HCT116 (cell line): ENCODE results near the gene RPL7A. TPM values are rescaled to one million over a fixed set of nuclear protein-coding genes. Genes with fewer than 3 reads are reported as not detected.
"Not testable (repeated sequence)": the region's sequence is repeated elsewhere in the genome, so short reads cannot be mapped to it uniquely, and the experiment has no call there.

Experiments used
- ATAC-seq: fragments of 200-7000 bp; cut with Tn5 transposase; 2 replicates; pipeline ENCODE4 v1.9.1; 2020; ENCODE audit warnings: mild to moderate bottlenecking, moderate library complexity
- BruUV-seq: library from RNA; stranded (reverse); fragments of 400-500 nt; replicated peaks from 2 replicates; lab custom pipeline; 2021; lab: Mats Ljungman, UMichigan
- CTCF ChIA-PET: fragments of 300-600 bp; sonication (Branson Sonifier 250); formaldehyde crosslinking; loops from one replicate; lab custom pipeline; 2021; ENCODE audit warnings: antibody characterized with exemption; lab: Charles Lee
- POLR2A ChIA-PET: fragments of 300-600, 350-600 bp; sonication (Branson Sonifier 250); formaldehyde crosslinking; loops from one replicate; lab custom pipeline; 2021; ENCODE audit warnings: antibody characterized with exemption; lab: Charles Lee
- RAD21 ChIA-PET, 2 experiments: fragments of 300-600 bp; sonication (Branson Sonifier 250); formaldehyde crosslinking; loops; one replicate each; lab custom pipeline; 2023; ENCODE audit warnings: low total read pairs in 2 of 2; ENCODE audit not compliant: uncharacterized antibody in 2 of 2, unreplicated experiment in 2 of 2, low non-redundant PET in 1 of 2; lab: Charles Lee
- DNase-seq: peaks from one replicate; pipeline ENCODE4 v3.0.0-alpha.2; 2010; ENCODE audit warnings: low read depth, low spot score
- H2AFZ ChIP-seq: fragments of 200-600 bp; shearing (Covaris generic), sonication (generic); 2 replicates; pipeline ENCODE4 v1.6.1; 2017; ENCODE audit warnings: low read depth, mixed run types, mixed read lengths, antibody characterized with exemption, low read length; ENCODE audit not compliant: poor library complexity, severe bottlenecking
- H3K27ac ChIP-seq: 2 replicates; pipeline ENCODE4 v1.5.1; 2012; ENCODE audit warnings: low read depth, low read length
- H3K27me3 ChIP-seq: fragments of 200-600 bp; sonication (generic); 2 replicates; pipeline ENCODE4 v1.6.1; 2016; ENCODE audit warnings: mixed run types, low read length, mixed read lengths; ENCODE audit not compliant: insufficient read depth
- H3K36me3 ChIP-seq, 2 experiments: fragments of 200-500 bp in 1 of 2; fragments of 200-600 bp in 1 of 2; sonication (Bioruptor generic) in 1 of 2; sonication (generic) in 1 of 2; 2 replicates each; pipeline versions ENCODE4 v1.5.1 to v1.6.1; 2014 to 2016; ENCODE audit warnings: low read length in 2 of 2, inconsistent platforms in 1 of 2, mixed read lengths in 1 of 2, mixed run types in 1 of 2; ENCODE audit not compliant: insufficient read depth in 2 of 2, control insufficient read depth in 1 of 2
- H3K4me1 ChIP-seq, 2 experiments: fragments of 200-600 bp in 1 of 2; sonication (generic) in 1 of 2; 2 replicates each; pipeline versions ENCODE4 v1.5.1 to v1.6.1; 2012 to 2017; ENCODE audit warnings: low read length in 2 of 2, inconsistent platforms in 1 of 2, mild to moderate bottlenecking in 1 of 2, mixed read lengths in 1 of 2, mixed run types in 1 of 2, moderate library complexity in 1 of 2; ENCODE audit not compliant: insufficient read depth in 2 of 2, control insufficient read depth in 1 of 2
- H3K4me2 ChIP-seq: fragments of 200-600 bp; sonication (generic); 2 replicates; pipeline ENCODE4 v1.6.1; 2017; ENCODE audit warnings: mixed run types, low read length, mixed read lengths
- H3K4me3 ChIP-seq, 2 experiments: fragments of 200-600 bp in 1 of 2; sonication (generic) in 1 of 2; replicated peaks in 1 of 2; 2 replicates each; pipeline ENCODE4 v1.5.1; 2011 to 2016; ENCODE audit warnings: low read length in 2 of 2, control low read depth in 1 of 2, low read depth in 1 of 2, mild to moderate bottlenecking in 1 of 2, mixed read lengths in 1 of 2, mixed run types in 1 of 2
- H3K79me2 ChIP-seq: fragments of 200-600 bp; sonication (generic); 2 replicates; pipeline ENCODE4 v1.6.1; 2017; ENCODE audit warnings: mild to moderate bottlenecking, mixed run types, low read length, moderate library complexity, mixed read lengths; ENCODE audit not compliant: insufficient read depth
- H3K9ac ChIP-seq: fragments of 200-600 bp; sonication (generic); 2 replicates; pipeline ENCODE4 v1.6.1; 2016; ENCODE audit warnings: low read length, mixed read lengths
- H3K9me2 ChIP-seq: fragments of 200-600 bp; sonication (generic), shearing (Covaris generic); 2 replicates; pipeline ENCODE4 v1.6.1; 2017; ENCODE audit warnings: mixed run types, mild to moderate bottlenecking, moderate library complexity; ENCODE audit not compliant: insufficient read depth
- H3K9me3 ChIP-seq, 2 experiments: fragments of 200-500 bp in 1 of 2; fragments of 200-600 bp in 1 of 2; sonication (Bioruptor generic) in 1 of 2; sonication (generic) in 1 of 2; 2 replicates each; pipeline ENCODE4 v1.6.1; 2014 to 2017; ENCODE audit warnings: low read length in 2 of 2, mixed read lengths in 2 of 2, inconsistent platforms in 1 of 2, low read depth in 1 of 2, mild to moderate bottlenecking in 1 of 2, mixed run types in 1 of 2, moderate library complexity in 1 of 2; ENCODE audit not compliant: control insufficient read depth in 1 of 2, insufficient read depth in 1 of 2
- H4K20me1 ChIP-seq: fragments of 200-600 bp; sonication (generic), shearing (Covaris generic); 2 replicates; pipeline ENCODE4 v1.6.1; 2017; ENCODE audit warnings: mixed run types, mild to moderate bottlenecking, moderate library complexity; ENCODE audit not compliant: insufficient read depth
- CBX3 ChIP-seq: IDR thresholded peaks from 2 replicates; pipeline ENCODE4 v1.6.1; 2012; ENCODE audit warnings: low read depth
- EGR1 ChIP-seq: IDR thresholded peaks from 2 replicates; pipeline ENCODE4 v1.6.1; 2012; ENCODE audit warnings: low read depth
- EZH2 ChIP-seq: fragments of 200-600 bp; sonication (generic); IDR thresholded peaks from 2 replicates; pipeline ENCODE4 v1.6.1; 2017; ENCODE audit warnings: antibody characterized with exemption, mixed run types
- EZH2phosphoT487 ChIP-seq: fragments of 200-600 bp; IDR thresholded peaks from 2 replicates; pipeline ENCODE4 v1.6.1; 2018; ENCODE audit warnings: antibody characterized with exemption, borderline replicate concordance
- JUND ChIP-seq: IDR thresholded peaks from 2 replicates; pipeline ENCODE4 v1.6.1; 2012
- POLR2A ChIP-seq: IDR thresholded peaks from 2 replicates; pipeline ENCODE4 v1.7.0; 2011; ENCODE audit warnings: borderline replicate concordance; ENCODE audit not compliant: insufficient read depth, insufficient read length; ENCODE audit errors: extremely low read depth
- POLR2AphosphoS5 ChIP-seq: IDR thresholded peaks from 2 replicates; pipeline ENCODE4 v1.6.1; 2011; ENCODE audit warnings: mild to moderate bottlenecking, low read depth, low read length, moderate library complexity
- RAD21 ChIP-seq: IDR thresholded peaks from 2 replicates; pipeline ENCODE4 v1.6.1; 2012; ENCODE audit warnings: low read depth, mild to moderate bottlenecking
- SIN3A ChIP-seq: IDR thresholded peaks from 2 replicates; pipeline ENCODE4 v1.6.1; 2012; ENCODE audit warnings: low read depth
- SP1 ChIP-seq: IDR thresholded peaks from 2 replicates; pipeline ENCODE4 v1.6.1; 2012; ENCODE audit warnings: low read depth
- SRF ChIP-seq: IDR thresholded peaks from 2 replicates; pipeline ENCODE4 v1.6.1; 2012; ENCODE audit warnings: low read depth
- TCF7L2 ChIP-seq: IDR thresholded peaks from 2 replicates; pipeline ENCODE4 v1.7.0; 2011; ENCODE audit warnings: borderline replicate concordance, inconsistent platforms; ENCODE audit not compliant: insufficient read depth, insufficient read length; ENCODE audit errors: extremely low read depth
- ZNF274 ChIP-seq: fragments of 200-500 bp; sonication (Bioruptor generic); IDR thresholded peaks from 2 replicates; pipeline ENCODE4 v1.6.1; 2014; ENCODE audit warnings: mild to moderate bottlenecking, low read depth, low read length, inconsistent platforms
- intact Hi-C: fragments of 100-400 bp; cut with micrococcal nuclease; formaldehyde crosslinking; loops from 2 replicates; pipeline ENCODE4 v1.10.0; 2022
- total RNA-seq: library from RNA; stranded (reverse); gene quantifications from one replicate; pipeline ENCODE4 v1.2.1, GENCODE V29; 2021; ENCODE audit not compliant: unreplicated experiment
- TF ChIP-seq, protein P1 (sequence below): IDR thresholded peaks from 2 replicates; pipeline ENCODE4 v1.6.1; 2012
- TF ChIP-seq, protein P2 (sequence below): IDR thresholded peaks from 2 replicates; pipeline ENCODE4 v1.6.1; 2011; ENCODE audit warnings: mild to moderate bottlenecking, low read length, moderate library complexity; ENCODE audit not compliant: insufficient replicate concordance; ENCODE audit errors: extremely low read depth
- TF ChIP-seq, protein P3 (sequence below): IDR thresholded peaks from 2 replicates; pipeline ENCODE4 v1.6.1; 2012

The RPL7A gene
- total RNA-seq, 1 experiment from 2014 or later, result 2,837 TPM

DNA sequence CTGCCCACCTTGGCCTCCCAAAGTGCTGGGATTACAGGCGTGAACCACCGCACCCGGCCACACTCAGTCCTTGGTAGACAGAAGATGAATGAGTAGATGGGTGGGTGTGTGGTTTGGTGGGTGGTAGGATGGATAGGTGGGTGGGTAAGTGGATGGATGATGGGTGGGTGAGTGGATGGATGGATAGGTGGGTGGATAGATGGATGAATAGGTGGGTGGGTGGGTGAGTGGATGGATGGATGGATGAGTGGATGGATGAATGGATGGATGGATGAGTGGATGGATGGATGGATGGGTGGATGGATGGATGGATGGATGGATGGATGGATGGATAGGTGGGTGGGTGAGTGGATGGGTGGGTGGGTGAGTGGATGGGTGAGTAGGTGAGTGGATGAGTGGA, 44.3 kb downstream of the RPL7A start:
- H3K4me2 ChIP-seq, CTCF ChIA-PET, H2AFZ ChIP-seq, H3K27ac ChIP-seq, H3K9me3 ChIP-seq, ATAC-seq, DNase-seq, RAD21 ChIA-PET, POLR2A ChIA-PET, H3K4me3 ChIP-seq, intact Hi-C loops, H3K36me3 ChIP-seq, H3K9me2 ChIP-seq, H3K79me2 ChIP-seq, H4K20me1 ChIP-seq, BruUV-seq, H3K4me1 ChIP-seq, H3K27me3 ChIP-seq, H3K9ac ChIP-seq: not testable (repeated sequence)

DNA sequence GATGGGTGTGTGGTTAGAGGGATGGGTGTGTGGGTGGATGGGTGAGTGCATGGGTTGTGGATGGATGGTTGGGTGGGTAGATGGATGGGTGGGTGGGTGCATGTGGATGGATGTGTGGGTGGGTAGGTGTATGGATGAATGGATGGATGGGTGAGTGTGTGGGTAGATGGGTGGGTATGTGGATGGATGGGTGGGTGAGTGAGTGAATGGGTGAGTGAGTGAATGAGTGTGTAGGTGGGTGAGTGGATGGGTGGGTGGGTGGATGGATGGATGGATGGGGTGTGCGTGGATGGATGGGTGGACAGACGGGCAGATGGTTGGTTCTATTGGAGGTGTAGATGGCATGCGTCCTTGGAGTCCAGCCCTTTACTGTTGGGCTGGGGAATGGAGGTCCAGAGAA, 45.4 kb downstream of the RPL7A start:
- intact Hi-C loops, result no loop called here

More for the DNA sequence above, 45.4 kb downstream of the RPL7A start:
- Histone ChIP-seq H3K4me3 (no peak overlapping the region), H3K27me3 (0 out of 2 replicates have a peak, but pooled peaks cover 2% of the 10 kb centered on the region), H3K79me2 (no peaks in the 10 kb centered on the region), H4K20me1 (no peaks in the 10 kb centered on the region), H2AFZ (no peak overlapping the region), H3K4me1 (no peaks in the 10 kb centered on the region), H3K36me3 (no peaks in the 10 kb centered on the region), H3K27ac (no peak overlapping the region), H3K9me3 (no peaks in the 10 kb centered on the region), H3K9ac (no peak overlapping the region), H3K9me2 (no peaks in the 10 kb centered on the region), H3K4me2 (no peak overlapping the region)
- DNase-seq (no peak), ATAC-seq (no peak)
- BruUV-seq, result no TSS peak
- POLR2A ChIA-PET, result no interaction called here
- CTCF ChIA-PET, result no interaction called here
- TF ChIP-seq POLR2A (no peak), CBX3 (no peak), ZNF274 (no peak), SIN3A (no peak), JUND (no peak), POLR2AphosphoS5 (no peak), EZH2phosphoT487 (no peak), SRF (no peak), EGR1 (no peak), TCF7L2 (no peak), RAD21 (no peak), EZH2 (no peak), SP1 (no peak)
- TF ChIP-seq, protein P1, sequence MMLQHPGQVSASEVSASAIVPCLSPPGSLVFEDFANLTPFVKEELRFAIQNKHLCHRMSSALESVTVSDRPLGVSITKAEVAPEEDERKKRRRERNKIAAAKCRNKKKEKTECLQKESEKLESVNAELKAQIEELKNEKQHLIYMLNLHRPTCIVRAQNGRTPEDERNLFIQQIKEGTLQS, result no peak
- TF ChIP-seq, protein P2, sequence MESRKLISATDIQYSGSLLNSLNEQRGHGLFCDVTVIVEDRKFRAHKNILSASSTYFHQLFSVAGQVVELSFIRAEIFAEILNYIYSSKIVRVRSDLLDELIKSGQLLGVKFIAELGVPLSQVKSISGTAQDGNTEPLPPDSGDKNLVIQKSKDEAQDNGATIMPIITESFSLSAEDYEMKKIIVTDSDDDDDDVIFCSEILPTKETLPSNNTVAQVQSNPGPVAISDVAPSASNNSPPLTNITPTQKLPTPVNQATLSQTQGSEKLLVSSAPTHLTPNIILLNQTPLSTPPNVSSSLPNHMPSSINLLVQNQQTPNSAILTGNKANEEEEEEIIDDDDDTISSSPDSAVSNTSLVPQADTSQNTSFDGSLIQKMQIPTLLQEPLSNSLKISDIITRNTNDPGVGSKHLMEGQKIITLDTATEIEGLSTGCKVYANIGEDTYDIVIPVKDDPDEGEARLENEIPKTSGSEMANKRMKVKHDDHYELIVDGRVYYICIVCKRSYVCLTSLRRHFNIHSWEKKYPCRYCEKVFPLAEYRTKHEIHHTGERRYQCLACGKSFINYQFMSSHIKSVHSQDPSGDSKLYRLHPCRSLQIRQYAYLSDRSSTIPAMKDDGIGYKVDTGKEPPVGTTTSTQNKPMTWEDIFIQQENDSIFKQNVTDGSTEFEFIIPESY, result no peak
- TF ChIP-seq, protein P3, sequence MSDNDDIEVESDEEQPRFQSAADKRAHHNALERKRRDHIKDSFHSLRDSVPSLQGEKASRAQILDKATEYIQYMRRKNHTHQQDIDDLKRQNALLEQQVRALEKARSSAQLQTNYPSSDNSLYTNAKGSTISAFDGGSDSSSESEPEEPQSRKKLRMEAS, result no peak
- RAD21 ChIA-PET, result no interaction called here
